ENCODE data around the gene LILRA5. TPM values are rescaled to one million over a fixed set of nuclear protein-coding genes. Genes with fewer than 3 reads are reported as not detected.
"Not testable (repeated sequence)": the region's sequence is repeated elsewhere in the genome, so short reads cannot be mapped to it uniquely, and the experiment has no call there.

The LILRA5 gene
- total and polyA plus RNA-seq, 10 donors, result 16.3 to 262 (median 75.9) TPM

DNA sequence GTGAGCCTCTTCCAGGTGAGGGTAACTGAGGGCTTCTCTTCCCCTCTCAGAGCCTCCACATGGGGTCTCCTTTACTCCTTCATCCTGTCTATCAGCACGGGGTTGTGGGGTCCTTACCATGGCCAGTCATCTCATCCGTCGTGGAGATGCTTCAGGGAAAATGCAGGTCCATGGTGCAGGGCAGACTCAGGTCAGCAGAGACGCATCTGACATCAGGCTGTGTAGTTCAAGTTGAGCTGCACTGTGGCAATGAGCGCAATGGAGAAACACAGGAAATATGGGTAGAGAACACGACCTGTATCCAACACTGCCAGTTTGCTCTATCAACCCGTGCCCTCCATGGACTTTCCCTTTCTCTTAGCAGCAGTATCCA, 13.9 kb downstream of the LILRA5 start:
- peaks cover 0 to 3% (median 0%) of the 10 kb centered on the region in 8 donors for H3K9me3 ChIP-seq
- no peak overlapping the region for H3K4me3 ChIP-seq
- H3K27ac ChIP-seq, result peak overlapping the region in 2 of 8 donors; percentile 34 to 50
- intact Hi-C loops (cut with DNase I; ENCODE audit: low total_unique reads), result no loop called here
- H3K27me3 ChIP-seq (replicated peaks in 1 of 7), result peaks cover 0 to 67% (median 7%) of the 10 kb centered on the region in 7 donors
- WGBS, 5 donors, result 40 to 60% (median 46%) methylated on average over 7 of the region's 7 CpGs
- peak; percentile 16 for DNase-seq
- no peaks in the 10 kb centered on the region for H3K36me3 ChIP-seq
- TF ChIP-seq, protein P1, sequence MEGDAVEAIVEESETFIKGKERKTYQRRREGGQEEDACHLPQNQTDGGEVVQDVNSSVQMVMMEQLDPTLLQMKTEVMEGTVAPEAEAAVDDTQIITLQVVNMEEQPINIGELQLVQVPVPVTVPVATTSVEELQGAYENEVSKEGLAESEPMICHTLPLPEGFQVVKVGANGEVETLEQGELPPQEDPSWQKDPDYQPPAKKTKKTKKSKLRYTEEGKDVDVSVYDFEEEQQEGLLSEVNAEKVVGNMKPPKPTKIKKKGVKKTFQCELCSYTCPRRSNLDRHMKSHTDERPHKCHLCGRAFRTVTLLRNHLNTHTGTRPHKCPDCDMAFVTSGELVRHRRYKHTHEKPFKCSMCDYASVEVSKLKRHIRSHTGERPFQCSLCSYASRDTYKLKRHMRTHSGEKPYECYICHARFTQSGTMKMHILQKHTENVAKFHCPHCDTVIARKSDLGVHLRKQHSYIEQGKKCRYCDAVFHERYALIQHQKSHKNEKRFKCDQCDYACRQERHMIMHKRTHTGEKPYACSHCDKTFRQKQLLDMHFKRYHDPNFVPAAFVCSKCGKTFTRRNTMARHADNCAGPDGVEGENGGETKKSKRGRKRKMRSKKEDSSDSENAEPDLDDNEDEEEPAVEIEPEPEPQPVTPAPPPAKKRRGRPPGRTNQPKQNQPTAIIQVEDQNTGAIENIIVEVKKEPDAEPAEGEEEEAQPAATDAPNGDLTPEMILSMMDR (IDR thresholded peaks at IDR 0.05 in 8 of 11, conservative IDR thresholded peaks at IDR 0.05 in 3 of 11), result no peak
- TF ChIP-seq POLR2A (IDR thresholded peaks at IDR 0.05), result no peak
- TF ChIP-seq POLR2AphosphoS5 (IDR thresholded peaks at IDR 0.05), result no peak
- H3K4me1 ChIP-seq, result peaks cover 0 to 50% (median 10%) of the 10 kb centered on the region in 6 donors

DNA sequence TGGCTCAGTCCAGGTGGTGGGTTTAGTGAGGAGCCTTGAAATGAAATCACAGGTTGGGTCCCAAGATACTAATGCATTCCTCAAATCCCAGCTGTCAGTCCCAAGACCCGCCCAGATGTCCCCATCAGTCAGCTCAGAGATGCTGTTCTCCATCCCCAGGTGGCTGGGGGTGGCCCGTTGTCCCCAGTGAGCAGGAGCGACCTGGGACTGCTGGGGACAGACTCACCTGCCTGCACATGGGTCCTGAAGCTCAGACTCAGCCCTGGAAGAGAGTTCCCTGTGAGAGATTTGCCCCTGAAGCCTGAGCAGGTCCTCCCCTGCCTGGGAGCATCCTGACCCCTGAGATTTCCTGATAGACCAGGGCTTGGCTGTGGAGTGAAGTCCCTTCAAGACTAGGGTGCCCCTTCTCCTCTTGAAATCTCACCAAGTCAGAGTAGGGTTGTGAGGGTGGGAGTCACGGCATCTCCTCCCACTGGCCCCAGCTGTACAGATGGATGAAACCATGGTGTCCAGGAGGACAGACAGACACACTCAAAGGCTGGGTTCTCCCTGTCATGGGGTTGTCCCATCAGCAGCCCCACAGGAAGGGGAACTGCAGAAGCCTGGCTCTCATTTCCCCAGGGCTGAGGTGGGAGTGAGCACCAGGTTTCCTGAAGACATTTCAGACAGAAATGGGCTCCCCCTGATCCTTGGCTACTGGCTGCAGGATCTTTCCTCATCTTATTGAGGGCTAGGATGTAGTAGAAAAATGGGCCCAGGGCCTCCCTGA, 14.4 kb downstream of the LILRA5 start:
- H3K4me1 ChIP-seq, result peaks cover 0 to 44% (median 8%) of the 10 kb centered on the region in 6 donors
- H3K27ac ChIP-seq, result peak overlapping the region in 2 of 8 donors; percentile 34 to 50
- intact Hi-C loops (cut with DNase I; ENCODE audit: low total_unique reads), result no loop called here
- peaks cover 0 to 7% (median 0%) of the 10 kb centered on the region in 8 donors for H3K9me3 ChIP-seq
- H3K36me3 ChIP-seq, result no peaks in the 10 kb centered on the region
- TF ChIP-seq, protein P1 (IDR thresholded peaks at IDR 0.05 in 8 of 11, conservative IDR thresholded peaks at IDR 0.05 in 3 of 11), result no peak
- TF ChIP-seq POLR2AphosphoS5 (IDR thresholded peaks at IDR 0.05), result no peak
- TF ChIP-seq POLR2A (IDR thresholded peaks at IDR 0.05), result no peak
- H3K27me3 ChIP-seq (replicated peaks in 1 of 7), result peaks cover 0 to 69% (median 10%) of the 10 kb centered on the region in 7 donors
- peak; percentile 70 for DNase-seq
- no peak overlapping the region for H3K4me3 ChIP-seq
- 67 to 73% (median 70%) methylated on average over 1 to 4 of the region's 4 CpGs for WGBS, 5 donors

DNA sequence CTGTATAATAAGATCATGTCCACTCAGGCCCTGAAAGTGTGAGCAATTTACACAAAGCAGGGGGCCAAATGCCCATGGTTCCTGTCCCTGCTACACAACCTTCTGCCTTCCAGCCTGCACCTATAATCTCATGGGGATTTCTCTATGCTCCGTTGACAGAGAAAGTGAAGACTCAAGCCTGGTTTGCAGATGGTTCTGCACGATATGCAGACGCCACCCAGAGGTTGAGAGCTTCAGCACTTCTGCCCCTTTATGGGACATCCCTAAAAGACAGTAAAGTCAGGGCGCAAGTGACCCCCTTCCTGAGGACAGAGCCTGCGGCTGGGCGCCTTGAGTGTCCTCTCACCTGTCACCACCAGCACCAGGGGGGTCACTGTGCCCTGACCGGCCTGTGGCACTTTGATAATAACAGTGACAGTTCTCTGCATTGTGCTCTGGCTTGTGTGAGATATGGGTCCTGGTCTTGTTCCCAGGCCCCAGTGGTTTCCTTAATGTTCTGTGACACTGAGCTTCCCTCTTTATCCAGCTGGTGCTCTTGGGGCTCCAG, 15.1 kb downstream of the LILRA5 start:
- TF ChIP-seq POLR2A (IDR thresholded peaks at IDR 0.05), result no peak
- TF ChIP-seq, protein P1 (IDR thresholded peaks at IDR 0.05 in 8 of 11, conservative IDR thresholded peaks at IDR 0.05 in 3 of 11), result peak in 5 of 11 experiments; percentile 17 to 46 (median 38)
- WGBS, 5 donors, result 22 to 47% (median 40%) methylated on average over 7 of the region's 7 CpGs
- Histone ChIP-seq H3K27me3 (replicated peaks in 1 of 7) (peaks cover 0 to 76% (median 10%) of the 10 kb centered on the region in 7 donors), H3K4me3 (no peak overlapping the region), H3K9me3 (peaks cover 0 to 7% (median 0%) of the 10 kb centered on the region in 8 donors), H3K27ac (peak overlapping the region in 1 of 8 donors; percentile 50), H3K36me3 (no peaks in the 10 kb centered on the region), H3K4me1 (peaks cover 0 to 38% (median 8%) of the 10 kb centered on the region in 6 donors)
- intact Hi-C loops (cut with DNase I; ENCODE audit: low total_unique reads), result no loop called here
- DNase-seq, result peak; percentile 50

DNA sequence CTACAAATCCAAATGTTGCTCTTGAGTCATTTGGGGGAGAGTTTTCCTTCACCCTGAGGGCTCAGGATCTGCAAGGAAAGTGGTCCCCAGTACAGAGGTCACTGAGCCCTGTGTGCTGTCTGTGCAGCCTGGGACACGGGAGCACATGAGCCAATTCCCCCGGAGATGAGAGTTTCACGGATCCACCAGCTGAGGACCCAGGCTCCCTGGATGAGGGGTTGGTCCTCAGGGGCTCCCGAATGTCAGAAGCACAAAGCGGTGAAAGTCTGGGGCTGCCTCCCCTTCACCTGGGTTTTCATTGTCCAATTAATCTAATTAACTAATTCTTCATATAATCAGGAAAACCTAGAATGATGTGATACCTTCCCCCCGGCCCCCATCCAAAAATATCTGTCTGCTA, 18.4 kb downstream of the LILRA5 start:
- Histone ChIP-seq H3K4me3 (no peak overlapping the region), H3K4me1 (peaks cover 0 to 34% (median 11%) of the 10 kb centered on the region in 6 donors), H3K27me3 (replicated peaks in 1 of 7) (peaks cover 0 to 87% (median 10%) of the 10 kb centered on the region in 7 donors), H3K27ac (no peak overlapping the region), H3K36me3 (no peaks in the 10 kb centered on the region), H3K9me3 (peaks cover 0 to 7% (median 0%) of the 10 kb centered on the region in 8 donors)
- TF ChIP-seq POLR2A (IDR thresholded peaks at IDR 0.05), result no peak
- TF ChIP-seq, protein P1 (IDR thresholded peaks at IDR 0.05 in 8 of 11, conservative IDR thresholded peaks at IDR 0.05 in 3 of 11), result no peak
- no peak for TF ChIP-seq POLR2AphosphoS5 (IDR thresholded peaks at IDR 0.05)
- intact Hi-C loops (cut with DNase I; ENCODE audit: low total_unique reads), result no loop called here
- WGBS, 5 donors, result 85 to 95% (median 90%) methylated on average over 6 of the region's 6 CpGs
- DNase-seq, result no peak

DNA sequence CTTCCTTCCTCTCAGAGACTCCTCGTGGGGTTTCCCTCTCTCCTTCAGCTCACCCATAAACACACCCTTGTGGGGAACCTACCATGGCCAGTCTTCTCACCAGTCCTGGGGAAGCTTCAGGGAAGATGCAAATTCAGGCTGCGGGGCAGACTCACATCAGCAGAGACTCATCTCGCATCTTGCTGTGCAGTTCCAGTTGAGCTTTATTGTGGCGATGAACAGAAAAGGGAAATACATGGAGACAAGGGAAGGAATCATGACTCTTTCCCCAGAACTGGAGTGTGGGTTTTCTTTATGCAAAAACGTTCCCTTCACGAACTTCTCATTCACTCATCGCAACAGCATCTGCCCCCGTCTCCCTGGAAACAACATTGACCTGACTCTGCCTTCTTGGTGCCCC, 23.8 kb downstream of the LILRA5 start:
- Histone ChIP-seq H3K4me1 (peaks cover 0 to 51% (median 31%) of the 10 kb centered on the region in 6 donors), H3K27me3 (replicated peaks in 1 of 7) (peaks cover 0 to 54% (median 4%) of the 10 kb centered on the region in 7 donors)
- H3K36me3 ChIP-seq; H3K9me3 ChIP-seq; intact Hi-C loops (cut with DNase I; ENCODE audit: low total_unique reads); H3K27ac ChIP-seq; DNase-seq; H3K4me3 ChIP-seq: not testable (repeated sequence)
- 40 to 57% (median 47%) methylated on average over 2 to 8 of the region's 8 CpGs for WGBS, 5 donors
